Mucosa of stomach (tissue), 1 donor: ENCODE results near the gene TNFRSF17.

Source experiments
- H3K27me3 ChIP-seq: one replicate; pipeline ENCODE4 v1.7.0; 2013; ENCODE audit warnings: mild to moderate bottlenecking, low read length; ENCODE audit not compliant: control insufficient read depth, insufficient read depth
- H3K36me3 ChIP-seq: one replicate; pipeline ENCODE4 v1.7.0; 2013; ENCODE audit warnings: low read length; ENCODE audit not compliant: control insufficient read depth, insufficient read depth
- H3K4me1 ChIP-seq: one replicate; pipeline ENCODE4 v1.7.0; 2013; ENCODE audit warnings: mild to moderate bottlenecking, low read length; ENCODE audit not compliant: control insufficient read depth, insufficient read depth
- H3K4me3 ChIP-seq: one replicate; pipeline ENCODE4 v1.7.0; 2013; ENCODE audit warnings: low read length
- H3K9ac ChIP-seq: one replicate; pipeline ENCODE4 v1.7.0; 2013; ENCODE audit warnings: mild to moderate bottlenecking, low read length, moderate library complexity
- H3K9me3 ChIP-seq: one replicate; pipeline ENCODE4 v1.7.0; 2013; ENCODE audit warnings: mild to moderate bottlenecking, low read length, moderate library complexity; ENCODE audit not compliant: control insufficient read depth
- donor health status: Pancreatic carcinoma.

TNFRSF17 gene

GRCh38 chr16:11992586-11993524 is 27.8 kb downstream of the TNFRSF17 start:
- H3K4me3 ChIP-seq = no peak overlapping the region
- H3K9ac ChIP-seq = no peak overlapping the region
- no peaks in the 10 kb centered on the region for H3K4me1 ChIP-seq
- H3K27me3 ChIP-seq = no peaks in the 10 kb centered on the region
- no peaks in the 10 kb centered on the region for H3K9me3 ChIP-seq
- H3K36me3 ChIP-seq = no peaks in the 10 kb centered on the region

- Histone ChIP-seq H3K36me3 (no peaks in the 10 kb centered on the region), H3K4me1 (no peaks in the 10 kb centered on the region), H3K9me3 (no peaks in the 10 kb centered on the region), H3K9ac (no peak overlapping the region), H3K4me3 (no peak overlapping the region), H3K27me3 (no peaks in the 10 kb centered on the region)
These were observed 29.4 kb downstream of the TNFRSF17 start for GRCh38 chr16:11994143-11995119.

DNA sequence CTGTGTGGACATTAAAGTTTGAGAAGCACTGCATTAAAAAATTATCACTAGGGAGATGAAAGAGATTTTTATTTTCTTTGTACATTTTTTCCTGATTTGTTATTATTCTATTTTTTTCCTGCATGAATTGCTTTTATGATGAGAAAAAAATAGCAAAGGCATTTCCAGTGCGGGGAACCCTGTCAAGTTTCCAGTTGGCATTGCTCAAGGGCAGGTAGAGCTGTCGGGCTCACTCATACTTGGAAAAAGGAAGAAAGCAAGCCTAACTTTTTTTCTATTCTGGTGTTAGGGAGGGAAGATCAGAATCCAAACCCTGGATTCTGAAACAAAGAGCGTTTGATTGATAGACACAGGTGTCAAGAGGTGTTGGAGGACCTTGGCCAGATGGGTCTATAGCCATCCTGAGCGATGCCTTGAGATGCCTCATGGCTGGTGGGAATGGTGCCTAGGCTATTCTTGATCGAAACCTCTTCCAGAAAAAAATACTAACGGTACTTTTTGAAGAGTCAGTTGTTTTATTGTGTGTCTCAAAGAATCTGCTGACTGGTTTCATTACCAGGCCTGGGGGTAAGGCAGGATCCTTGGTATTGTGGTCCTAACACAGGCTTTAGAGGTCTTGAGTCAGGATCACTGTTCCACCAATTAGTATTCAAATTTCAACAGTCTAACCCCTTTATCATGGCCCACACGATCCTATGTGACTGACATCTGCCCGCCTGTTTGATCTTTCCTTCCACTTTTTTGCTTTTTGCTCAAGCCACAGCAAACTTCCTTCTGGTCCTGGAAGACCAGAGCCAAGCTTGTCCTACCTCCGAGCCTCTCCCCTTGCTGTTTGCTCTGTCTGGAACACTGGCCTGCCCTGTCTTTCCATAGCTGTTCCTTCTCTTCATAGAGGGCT is 31.7 kb downstream of the TNFRSF17 start:
- Histone ChIP-seq H3K4me1 (no peaks in the 10 kb centered on the region), H3K9ac (no peak overlapping the region), H3K27me3 (no peaks in the 10 kb centered on the region), H3K9me3 (no peaks in the 10 kb centered on the region), H3K36me3 (no peaks in the 10 kb centered on the region), H3K4me3 (no peak overlapping the region)

DNA sequence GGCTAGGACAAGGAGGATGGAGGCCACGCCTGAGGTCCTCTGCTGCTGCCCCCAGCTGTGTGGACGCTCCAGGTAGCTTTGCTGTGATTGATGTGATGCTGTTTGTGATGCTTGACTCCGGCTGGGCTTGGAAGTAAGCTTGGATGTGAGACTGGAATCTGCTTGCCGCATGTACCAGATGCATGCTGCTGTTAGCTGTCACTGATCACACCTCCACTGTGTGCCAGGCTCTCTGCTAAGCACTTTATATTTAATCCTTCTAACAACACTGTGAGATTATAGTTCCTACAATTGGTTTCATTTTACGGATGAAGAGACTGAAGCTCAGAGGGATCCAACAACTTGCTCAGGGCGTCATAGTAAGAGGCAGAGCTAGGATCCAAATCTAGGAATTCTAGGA is 35.0 kb downstream of the TNFRSF17 start:
- Histone ChIP-seq H3K4me3 (no peak overlapping the region), H3K4me1 (no peaks in the 10 kb centered on the region), H3K36me3 (no peaks in the 10 kb centered on the region), H3K27me3 (no peaks in the 10 kb centered on the region), H3K9ac (no peak overlapping the region), H3K9me3 (no peaks in the 10 kb centered on the region)

DNA sequence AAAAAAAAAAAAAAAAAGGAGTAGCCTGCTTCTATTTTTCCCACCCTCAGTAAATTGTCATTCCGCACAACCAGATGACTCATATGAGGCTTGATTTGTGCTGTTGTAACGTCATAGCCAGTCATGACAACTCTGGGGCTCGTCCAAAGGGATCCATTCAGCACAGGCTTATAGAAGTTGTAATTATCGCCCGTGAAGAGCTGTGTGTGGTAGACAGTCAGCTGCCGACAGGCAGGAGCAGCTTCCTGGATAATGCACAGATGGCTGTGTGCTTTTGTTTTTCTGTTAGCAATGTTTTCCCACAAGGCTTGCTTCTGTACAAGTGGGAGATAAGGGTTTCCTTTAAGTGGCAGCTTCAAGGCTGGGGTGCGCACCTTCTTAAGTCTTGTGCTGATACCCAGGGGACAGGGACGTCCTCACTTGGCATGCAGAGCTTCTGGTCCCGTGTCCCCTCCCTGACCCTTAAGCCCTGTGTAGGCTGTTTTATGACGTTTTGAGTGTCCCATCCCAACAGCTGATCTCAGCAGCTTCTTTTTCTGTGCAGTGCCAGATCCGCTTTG is 37.5 kb downstream of the TNFRSF17 start:
- no peak overlapping the region for H3K9ac ChIP-seq
- no peak overlapping the region for H3K4me3 ChIP-seq
- no peaks in the 10 kb centered on the region for H3K27me3 ChIP-seq

DNA sequence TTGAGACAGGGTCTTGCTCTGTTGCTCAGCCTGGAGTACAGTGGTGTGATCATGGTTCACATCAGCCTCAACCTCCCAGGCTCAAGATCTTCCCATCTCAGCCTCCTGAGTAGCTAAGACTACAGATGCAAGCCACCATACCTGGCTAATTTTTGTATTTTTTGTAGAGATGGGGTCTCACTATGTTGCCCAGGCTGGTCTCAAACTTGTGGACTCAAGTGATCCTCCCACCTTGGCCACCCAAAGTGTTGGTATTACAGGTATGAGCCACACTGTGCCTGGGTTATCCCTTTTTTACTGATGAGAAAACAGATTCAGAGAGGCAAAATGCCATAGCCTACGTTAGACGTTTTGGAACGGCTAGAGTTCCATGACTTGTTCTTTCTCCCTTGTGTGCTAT is 41.6 kb downstream of the TNFRSF17 start:
- no peaks in the 10 kb centered on the region for H3K4me1 ChIP-seq
- no peaks in the 10 kb centered on the region for H3K9me3 ChIP-seq
- no peak overlapping the region for H3K9ac ChIP-seq
- no peak overlapping the region for H3K4me3 ChIP-seq
- no peaks in the 10 kb centered on the region for H3K27me3 ChIP-seq
- H3K36me3 ChIP-seq = no peaks in the 10 kb centered on the region

More for the DNA sequence above, 37.5 kb downstream of the TNFRSF17 start:
- no peaks in the 10 kb centered on the region for H3K4me1 ChIP-seq
- H3K36me3 ChIP-seq = no peaks in the 10 kb centered on the region
- no peaks in the 10 kb centered on the region for H3K9me3 ChIP-seq

DNA sequence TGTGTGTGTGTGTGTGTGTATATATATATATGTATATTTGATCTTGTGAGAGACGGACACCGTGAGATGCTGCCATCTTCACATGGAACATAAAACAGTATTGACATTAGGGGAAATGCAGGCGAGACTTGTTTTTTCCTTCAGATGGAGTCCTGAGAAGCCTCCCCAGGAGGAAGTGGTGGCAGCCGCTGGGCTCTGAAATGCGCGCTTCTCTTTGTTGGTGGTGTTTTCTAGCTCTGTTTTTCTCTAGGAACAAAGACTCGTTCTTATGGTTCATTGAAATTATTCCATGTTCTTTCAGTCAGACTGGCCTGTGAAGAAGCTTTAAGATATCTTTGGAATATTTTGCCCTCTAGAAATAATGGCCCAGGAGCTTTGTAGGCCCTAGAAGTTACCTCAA is 44.5 kb downstream of the TNFRSF17 start:
- no peaks in the 10 kb centered on the region for H3K9me3 ChIP-seq
- H3K9ac ChIP-seq = no peak overlapping the region
- H3K4me3 ChIP-seq = no peak overlapping the region

GRCh38 chr16:12009922-12010321 is 44.9 kb downstream of the TNFRSF17 start:
- H3K27me3 ChIP-seq = no peaks in the 10 kb centered on the region
- H3K9ac ChIP-seq = no peak overlapping the region
- no peaks in the 10 kb centered on the region for H3K9me3 ChIP-seq
- H3K4me3 ChIP-seq = no peak overlapping the region
- H3K36me3 ChIP-seq = no peaks in the 10 kb centered on the region
- no peaks in the 10 kb centered on the region for H3K4me1 ChIP-seq

More for the DNA sequence above, 44.5 kb downstream of the TNFRSF17 start:
- Histone ChIP-seq H3K27me3 (no peaks in the 10 kb centered on the region), H3K36me3 (no peaks in the 10 kb centered on the region), H3K4me1 (no peaks in the 10 kb centered on the region)

DNA sequence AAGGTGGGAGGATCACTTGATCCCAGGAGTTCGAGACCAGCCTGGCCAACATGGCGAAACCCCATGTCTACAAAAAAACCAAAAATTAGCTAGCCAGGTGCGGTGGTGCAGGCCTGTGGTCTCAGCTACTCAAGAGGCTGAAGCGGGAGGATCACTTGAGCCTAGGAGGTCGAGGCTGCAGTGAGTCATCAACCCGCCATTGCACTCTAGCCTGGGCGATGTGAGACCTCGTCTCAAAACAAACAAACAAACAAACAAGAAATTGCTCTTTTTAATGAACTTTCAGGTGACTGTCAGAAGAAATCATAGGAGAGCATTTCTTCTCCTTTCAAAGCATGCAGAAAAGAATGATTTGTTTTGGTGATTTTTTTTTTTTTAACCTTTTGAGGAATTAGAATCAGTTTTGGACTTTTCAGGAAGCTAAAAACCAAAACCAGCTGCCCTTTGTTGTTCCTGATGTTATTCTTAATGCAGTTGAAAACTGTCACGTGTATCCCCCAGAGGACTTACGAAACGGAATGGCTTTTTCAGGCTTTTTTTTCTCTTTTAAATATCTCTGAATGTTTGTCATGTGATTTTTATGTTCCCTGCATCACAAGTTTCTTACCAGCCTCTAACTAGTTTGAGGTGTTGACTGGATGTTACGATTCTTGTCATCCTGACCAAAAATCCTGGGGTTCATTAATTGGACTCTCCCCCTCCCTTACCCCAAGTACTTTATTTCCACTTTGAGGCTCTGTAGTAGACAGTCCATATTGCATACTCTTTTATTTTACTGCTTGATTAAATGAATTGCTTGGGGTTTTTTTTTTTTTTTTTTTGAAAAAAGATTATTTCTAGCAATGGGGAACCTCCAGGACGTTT is 45.6 kb downstream of the TNFRSF17 start:
- Histone ChIP-seq H3K9ac (no peak overlapping the region), H3K4me3 (no peak overlapping the region)

GRCh38 chr16:12011565-12011964 is 46.6 kb downstream of the TNFRSF17 start:
- no peaks in the 10 kb centered on the region for H3K27me3 ChIP-seq
- H3K4me3 ChIP-seq = no peak overlapping the region
- H3K36me3 ChIP-seq = no peaks in the 10 kb centered on the region
- no peaks in the 10 kb centered on the region for H3K9me3 ChIP-seq
- H3K4me1 ChIP-seq = no peaks in the 10 kb centered on the region
- H3K9ac ChIP-seq = no peak overlapping the region

More for the DNA sequence above, 45.6 kb downstream of the TNFRSF17 start:
- no peaks in the 10 kb centered on the region for H3K27me3 ChIP-seq
- no peaks in the 10 kb centered on the region for H3K4me1 ChIP-seq
- H3K36me3 ChIP-seq = no peaks in the 10 kb centered on the region
- H3K9me3 ChIP-seq = no peaks in the 10 kb centered on the region
